GM10847 (cell line): Measurements from ENCODE around the gene TTC7B.

Experiments used
- POLR2A ChIP-seq: IDR thresholded peaks from 2 replicates; pipeline ENCODE4 v1.6.1; 2011; ENCODE audit not compliant: insufficient read length; ENCODE audit errors: extremely low read depth

Gene TTC7B

DNA sequence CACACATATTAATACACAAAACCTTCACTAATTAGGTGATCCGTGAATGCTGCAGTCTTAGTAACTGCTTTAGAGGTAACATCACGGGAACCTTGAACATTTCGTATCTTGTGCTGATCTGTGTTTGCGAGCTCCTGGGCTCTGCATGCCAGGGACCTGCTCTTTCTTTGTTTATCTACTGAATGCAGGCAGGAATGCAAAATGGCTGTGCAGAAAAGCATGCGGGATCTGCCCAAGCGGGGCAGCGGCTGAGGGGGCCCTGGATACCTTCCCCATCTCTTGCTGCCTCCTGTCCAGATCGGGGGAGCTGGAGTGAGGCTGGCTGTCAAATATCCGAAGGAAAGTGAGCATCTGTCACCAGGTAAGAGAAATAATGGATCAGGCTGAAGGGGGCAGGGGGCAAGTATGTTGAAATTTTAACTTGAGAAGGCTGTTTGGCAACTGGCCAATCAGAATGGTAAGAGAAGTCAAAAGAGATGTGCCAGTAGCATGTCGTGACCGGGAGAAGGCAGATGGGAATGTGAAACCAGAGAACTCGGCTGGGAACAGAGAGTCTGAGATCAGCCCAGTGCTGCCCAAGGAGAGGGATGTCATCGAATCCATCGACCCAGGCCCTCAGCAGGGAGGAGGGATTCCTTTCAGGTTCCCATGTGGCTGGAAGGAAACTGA, 191.4 kb downstream of the TTC7B start:
- TF ChIP-seq POLR2A, result no peak

GRCh38 chr14:90624227-90624626, 192.0 kb downstream of the TTC7B start:
- no peak for TF ChIP-seq POLR2A

DNA sequence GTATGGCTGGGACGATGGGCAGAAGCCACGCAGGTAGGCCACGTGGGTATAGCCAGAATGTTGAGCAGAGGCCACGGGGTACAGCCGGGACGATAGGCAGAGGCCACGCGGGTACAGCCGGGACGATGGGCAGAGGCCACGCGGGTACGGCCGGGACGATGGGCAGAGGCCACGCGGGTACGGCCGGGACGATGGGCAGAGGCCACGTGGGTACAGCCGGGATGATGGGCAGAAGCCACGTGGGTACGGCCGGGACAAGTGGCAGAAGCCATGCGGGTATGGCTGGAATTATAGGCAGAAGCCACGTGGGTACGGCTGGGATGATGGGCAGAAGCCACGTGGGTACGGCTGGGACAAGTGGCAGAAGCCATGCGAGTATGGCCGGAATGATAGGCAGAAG, 195.0 kb downstream of the TTC7B start:
- TF ChIP-seq POLR2A, result no peak

GRCh38 chr14:90620568-90621077, 195.6 kb downstream of the TTC7B start:
- no peak for TF ChIP-seq POLR2A

DNA sequence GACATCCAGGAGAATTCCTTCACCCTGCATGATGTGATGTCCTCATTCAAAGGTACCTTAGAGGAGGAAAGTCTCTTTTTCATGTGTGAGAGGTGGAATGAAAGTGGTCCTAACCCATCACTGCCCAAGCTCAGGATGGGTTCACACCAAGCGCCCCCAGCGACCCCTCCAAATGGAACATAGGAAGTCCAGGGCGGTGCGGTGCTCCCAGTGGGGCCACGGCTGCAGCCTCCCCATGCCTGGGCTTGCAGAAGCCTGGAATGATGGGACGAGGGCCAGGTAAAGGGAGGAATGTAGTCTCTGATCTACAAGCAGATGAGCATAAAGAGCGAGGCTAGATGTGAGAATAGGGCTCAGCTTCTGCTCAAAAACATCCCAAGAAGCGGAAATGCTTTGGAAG, 196.3 kb downstream of the TTC7B start:
- no peak for TF ChIP-seq POLR2A

- no peak for TF ChIP-seq POLR2A
These were observed 198.3 kb downstream of the TTC7B start for GRCh38 chr14:90617961-90618360.

- TF ChIP-seq POLR2A, result no peak
These were observed 199.3 kb downstream of the TTC7B start for GRCh38 chr14:90616881-90617280.

GRCh38 chr14:90616313-90616712, 199.9 kb downstream of the TTC7B start:
- TF ChIP-seq POLR2A, result no peak

DNA sequence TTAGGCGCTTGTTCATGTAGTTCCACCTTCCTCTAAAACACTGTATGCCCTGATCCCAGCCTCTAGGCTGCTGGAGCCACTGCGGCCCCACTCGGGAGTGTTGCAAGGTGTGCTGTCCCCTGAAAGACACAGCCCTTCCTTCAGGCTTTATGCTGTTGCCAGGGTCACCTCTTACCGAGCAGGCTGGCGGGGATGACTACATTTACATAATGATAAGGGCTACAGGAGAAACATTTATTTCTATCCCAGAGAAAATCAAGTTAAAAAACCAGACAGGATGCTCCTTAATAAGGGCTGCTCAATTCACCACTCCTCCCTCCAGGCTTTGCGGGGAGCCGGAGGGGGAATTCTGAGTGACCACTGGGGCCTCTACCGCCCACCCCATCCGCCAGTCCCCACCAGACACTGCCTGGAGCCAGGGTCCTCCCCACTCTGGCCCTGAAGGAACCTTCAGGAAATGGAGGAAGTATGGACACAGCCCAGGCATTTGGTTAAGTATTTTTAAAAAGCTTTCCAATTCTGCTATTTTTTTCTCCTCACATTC, 200.6 kb downstream of the TTC7B start:
- no peak for TF ChIP-seq POLR2A

DNA sequence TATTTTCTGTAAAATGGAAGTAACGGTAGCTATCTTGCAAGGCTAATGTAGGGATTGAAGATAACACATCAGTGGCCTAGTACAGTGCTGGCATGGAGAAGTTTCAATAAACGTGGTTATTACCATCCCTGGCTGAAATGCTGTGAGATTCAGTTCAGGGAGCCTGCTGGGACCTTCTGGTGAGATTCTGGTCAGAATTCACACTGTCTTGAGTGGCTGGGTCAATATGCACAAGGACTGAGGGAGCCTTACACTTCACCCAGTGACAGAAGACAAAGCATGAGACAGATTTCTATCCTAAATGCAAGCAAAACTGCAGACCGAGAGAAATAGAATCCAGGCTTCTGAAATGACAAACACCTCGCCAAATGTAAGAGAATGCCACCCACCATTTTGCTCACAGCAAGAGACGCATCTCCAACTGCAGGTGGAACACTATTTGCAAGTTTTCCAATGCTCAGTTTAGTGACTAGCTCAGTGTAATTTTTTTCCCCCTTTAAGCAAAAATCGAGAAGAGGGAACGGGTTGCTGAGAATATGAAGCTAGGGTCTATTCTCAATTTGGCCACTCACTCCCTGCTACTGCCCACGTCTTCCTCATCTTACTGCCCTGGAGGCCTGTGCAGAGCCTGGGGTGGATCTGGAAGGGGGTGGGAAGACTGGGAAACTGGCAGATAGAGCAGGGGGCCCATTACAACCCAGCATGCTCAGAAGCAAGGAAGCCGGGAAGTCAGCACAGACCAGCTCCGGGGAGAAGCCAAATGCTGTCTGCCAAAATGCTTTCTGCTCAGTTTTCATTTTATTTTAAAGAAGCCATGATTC, 201.3 kb downstream of the TTC7B start:
- TF ChIP-seq POLR2A, result no peak

DNA sequence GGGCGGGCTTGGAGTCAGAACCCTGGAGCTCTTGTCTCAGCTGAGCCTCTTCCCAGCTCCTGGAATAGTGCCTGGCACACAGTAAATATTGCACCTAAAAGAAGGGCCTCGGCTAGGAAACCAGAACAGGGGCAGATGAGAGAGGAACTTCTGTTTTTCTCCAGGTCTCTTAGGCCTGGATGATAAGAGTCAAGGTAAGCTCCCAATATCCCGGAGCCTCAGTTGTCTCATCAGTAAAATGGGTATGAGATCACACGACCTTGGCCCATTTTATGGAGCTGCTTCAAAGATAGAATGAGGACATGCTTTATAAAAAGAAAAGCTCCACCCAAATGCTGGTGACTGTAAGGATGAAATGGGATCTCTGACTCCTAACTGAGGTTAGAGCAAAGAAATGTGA, 202.2 kb downstream of the TTC7B start:
- no peak for TF ChIP-seq POLR2A

DNA sequence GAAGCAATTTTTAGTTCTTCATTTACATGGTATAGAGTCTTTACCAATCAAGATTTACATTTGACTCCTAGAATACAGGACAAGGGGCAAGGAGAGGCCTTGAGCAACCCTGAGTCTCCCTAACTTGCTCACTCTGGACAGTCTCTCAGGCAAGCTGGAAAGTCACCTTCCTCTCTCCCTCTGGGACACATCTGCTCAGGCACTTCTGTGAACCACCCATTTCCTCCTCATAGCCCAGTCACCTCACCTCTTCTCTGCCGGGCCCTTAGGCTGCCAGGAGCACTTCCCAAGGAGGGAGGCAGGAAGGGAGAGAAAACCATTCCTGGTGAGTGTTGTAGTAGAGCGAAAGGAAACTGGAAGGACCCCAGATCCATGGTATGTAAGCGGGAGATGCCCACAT, 202.8 kb downstream of the TTC7B start:
- TF ChIP-seq POLR2A, result no peak

GRCh38 chr14:90612801-90613200, 203.4 kb downstream of the TTC7B start:
- no peak for TF ChIP-seq POLR2A

- no peak for TF ChIP-seq POLR2A
These were observed 204.3 kb downstream of the TTC7B start for GRCh38 chr14:90611936-90612335.

- no peak for TF ChIP-seq POLR2A
These were observed 204.7 kb downstream of the TTC7B start for GRCh38 chr14:90611501-90611900.

DNA sequence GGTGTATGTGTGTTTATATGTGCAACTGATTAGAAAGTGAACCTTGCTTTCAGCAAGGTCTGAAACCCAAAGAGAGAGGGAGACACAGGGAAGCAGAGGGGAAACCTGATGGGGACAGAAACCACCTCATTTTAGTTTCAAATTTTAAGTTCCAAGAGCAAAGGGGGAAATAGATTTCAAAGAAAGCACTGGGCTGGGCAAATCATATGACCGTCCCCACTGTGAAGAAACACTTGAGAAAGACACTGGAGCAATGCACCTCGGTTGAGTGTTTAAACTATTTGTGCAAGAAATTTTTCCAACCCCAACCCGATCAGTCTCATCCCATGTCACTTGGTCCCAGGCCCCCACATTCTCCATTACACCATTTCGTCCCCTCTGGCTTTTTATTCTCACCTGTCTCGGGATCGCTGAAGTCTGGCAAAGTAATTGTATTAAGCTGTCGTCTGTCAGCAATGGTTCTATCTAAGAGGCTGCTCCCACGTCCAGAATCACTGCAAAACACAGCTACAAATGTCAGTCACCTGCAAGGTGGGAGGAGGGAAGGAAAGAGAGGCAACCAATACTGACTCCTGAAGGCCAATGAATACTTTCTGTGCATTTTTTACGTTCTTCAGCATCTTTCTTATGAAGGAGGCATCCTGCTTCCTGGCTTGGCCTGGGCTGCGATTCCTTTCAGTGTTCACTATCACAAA, 205.7 kb downstream of the TTC7B start:
- TF ChIP-seq POLR2A, result no peak

DNA sequence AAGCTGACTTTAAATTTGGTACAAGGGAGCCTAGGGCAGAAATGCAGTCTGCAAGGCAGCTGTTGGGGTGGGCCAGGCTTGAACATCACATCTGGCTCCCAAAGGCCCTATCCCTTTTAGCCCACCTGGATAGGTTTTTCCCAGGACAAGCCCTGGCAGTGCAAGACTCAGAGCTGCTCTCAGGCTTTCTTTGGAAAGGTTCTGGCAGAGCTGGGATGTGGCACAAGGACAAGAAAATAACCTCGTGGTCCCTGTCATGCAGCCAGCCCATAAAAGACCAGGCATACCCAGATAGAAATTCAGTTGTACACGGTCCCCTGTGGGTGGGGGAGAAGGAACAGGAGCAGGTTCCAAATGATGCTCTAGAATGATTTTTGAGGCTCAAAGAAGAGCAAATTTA, 206.9 kb downstream of the TTC7B start:
- no peak for TF ChIP-seq POLR2A
